ENCODE measurements around the gene SCAI. TPM values are rescaled to one million over a fixed set of nuclear protein-coding genes. Genes with fewer than 3 reads are reported as not detected.

The SCAI gene
- total RNA-seq, 1 experiment from 2014 or later, result 15.5 TPM

GRCh38 chr9:125066839-125067619 is 76.3 kb downstream of the SCAI start:
- no peak overlapping the region for H4K8ac ChIP-seq (replicated peaks; ENCODE audit: insufficient read length, low read depth, low read length)
- no peaks in the 10 kb centered on the region for H3K23me2 ChIP-seq (ENCODE audit: insufficient read length, low read depth, low read length, poor library complexity, severe bottlenecking)
- H3K14ac ChIP-seq (ENCODE audit: insufficient read depth, low read length), result no peak overlapping the region
- no peak overlapping the region for H2BK120ac ChIP-seq (ENCODE audit: low read depth, low read length, poor library complexity, severe bottlenecking)
- H3K27me3 ChIP-seq (ENCODE audit: insufficient read depth, low read length), result no peaks in the 10 kb centered on the region
- H3K27ac Mint-ChIP-seq, result peak overlapping the region in 2 of 3 experiments; percentile 1 to 32; a peak in 4 of 7 replicates
- no CpG with 5 or more reads among the region's 10 CpGs for WGBS (ENCODE audit: extremely low coverage, insufficient read length, low lambda C conversion rate)
- H3K27me3 Mint-ChIP-seq (ENCODE audit: low read depth), result no peaks in the 10 kb centered on the region
- H3K36me3 Mint-ChIP-seq (ENCODE audit: insufficient read depth in 1 of 3, low read depth in 3 of 3), result no peaks in the 10 kb centered on the region; a peak in 1 of 7 replicates
- no peak overlapping the region for H3K9ac ChIP-seq (ENCODE audit: extremely low read depth, insufficient read length, low read length)
- no peak overlapping the region for H2AFZ ChIP-seq (ENCODE audit: low read length)
- no peak overlapping the region for H3K4me3 Mint-ChIP-seq
- no peak overlapping the region for H3T11ph ChIP-seq (ENCODE audit: low read length)
- H3K79me1 ChIP-seq (ENCODE audit: insufficient read depth, low read depth, low read length, poor library complexity, severe bottlenecking), result no peaks in the 10 kb centered on the region
- no peak overlapping the region for H4K91ac ChIP-seq (ENCODE audit: insufficient read length, low read depth, low read length)
- no peak overlapping the region for H2BK15ac ChIP-seq (ENCODE audit: low read depth, low read length)
- no peaks in the 10 kb centered on the region for H3K4me1 ChIP-seq (ENCODE audit: insufficient read depth, low read length)
- H3K56ac ChIP-seq (ENCODE audit: insufficient read length, low read depth, low read length), result no peak overlapping the region
- H3K23ac ChIP-seq (ENCODE audit: insufficient read length, low read depth, low read length), result no peak overlapping the region
- H2BK12ac ChIP-seq (ENCODE audit: insufficient read length, low read depth, low read length), result no peak overlapping the region
- H3K9me3 Mint-ChIP-seq, result no peaks in the 10 kb centered on the region
- DNase-seq, result no peak
- H3K79me2 ChIP-seq (ENCODE audit: insufficient read depth, low read length), result no peaks in the 10 kb centered on the region
- no peaks in the 10 kb centered on the region for H4K20me1 ChIP-seq (ENCODE audit: control insufficient read depth, insufficient read depth, insufficient read length)
- H2BK5ac ChIP-seq (ENCODE audit: insufficient read length, low read length), result no peak overlapping the region
- no peak overlapping the region for H4K5ac ChIP-seq (ENCODE audit: insufficient read length, low read depth, low read length)
- H2AK5ac ChIP-seq (ENCODE audit: insufficient read length, low read length), result no peak overlapping the region
- H3K18ac ChIP-seq (ENCODE audit: insufficient read length, low read depth, low read length), result no peak overlapping the region
- no peaks in the 10 kb centered on the region for H3K4me1 Mint-ChIP-seq
- no peak overlapping the region for H3K4ac ChIP-seq (ENCODE audit: low read depth, low read length)
- H3K9me3 ChIP-seq (ENCODE audit: control insufficient read depth, low read depth, low read length), result no peaks in the 10 kb centered on the region
- no peak overlapping the region for H2BK20ac ChIP-seq (ENCODE audit: low read depth, low read length, poor library complexity, severe bottlenecking)
- no peak overlapping the region for H3K4me2 ChIP-seq (ENCODE audit: insufficient read depth, insufficient read length, low read length)
- no peak for TF ChIP-seq CTCF (conservative IDR thresholded peaks at IDR 0.05)
- no peak overlapping the region for H3K27ac ChIP-seq (ENCODE audit: insufficient read length, low read depth, low read length)

Measured in H9 (cell line).